Neutrophil (primary cell): Measurements from ENCODE around the gene SLC39A6.

Source experiments
- H3K27ac ChIP-seq: fragments of 200-600 bp; sonication (generic); 2 replicates; pipeline ENCODE4 v1.5.1; 2016; ENCODE audit warnings: mild to moderate bottlenecking, moderate library complexity
- H3K27me3 ChIP-seq: fragments of 200-600 bp; sonication (generic); 2 replicates; pipeline ENCODE4 v1.6.0; 2016; ENCODE audit warnings: mild to moderate bottlenecking
- H3K36me3 ChIP-seq: fragments of 200-600 bp; sonication (generic); 2 replicates; pipeline ENCODE4 v1.5.1; 2017
- H3K4me1 ChIP-seq, 2 experiments: fragments of 200-600 bp in 1 of 2; sonication (generic) in 1 of 2; 1 replicate in 1 of 2; 2 replicates in 1 of 2; pipeline versions ENCODE4 v1.5.1 to v1.6.1; 2013 to 2016; ENCODE audit warnings: low read depth in 1 of 2, low read length in 1 of 2, mild to moderate bottlenecking in 1 of 2, moderate library complexity in 1 of 2; ENCODE audit not compliant: control insufficient read depth in 1 of 2, insufficient read depth in 1 of 2
- H3K4me3 ChIP-seq, 2 experiments: fragments of 200-600 bp in 1 of 2; sonication (generic) in 1 of 2; 1 replicate in 1 of 2; 2 replicates in 1 of 2; pipeline ENCODE4 v1.5.1; 2013 to 2016; ENCODE audit warnings: low read depth in 1 of 2, low read length in 1 of 2, mild to moderate bottlenecking in 1 of 2, moderate library complexity in 1 of 2
- H3K9me3 ChIP-seq: fragments of 200-600 bp; sonication (generic); 2 replicates; pipeline ENCODE4 v1.5.1; 2016
- TF ChIP-seq, protein P1 (sequence below): fragments of 200-600 bp; sonication (generic); IDR thresholded peaks from 2 replicates; pipeline ENCODE4 v1.5.1; 2016; ENCODE audit warnings: antibody characterized with exemption

The SLC39A6 gene

DNA sequence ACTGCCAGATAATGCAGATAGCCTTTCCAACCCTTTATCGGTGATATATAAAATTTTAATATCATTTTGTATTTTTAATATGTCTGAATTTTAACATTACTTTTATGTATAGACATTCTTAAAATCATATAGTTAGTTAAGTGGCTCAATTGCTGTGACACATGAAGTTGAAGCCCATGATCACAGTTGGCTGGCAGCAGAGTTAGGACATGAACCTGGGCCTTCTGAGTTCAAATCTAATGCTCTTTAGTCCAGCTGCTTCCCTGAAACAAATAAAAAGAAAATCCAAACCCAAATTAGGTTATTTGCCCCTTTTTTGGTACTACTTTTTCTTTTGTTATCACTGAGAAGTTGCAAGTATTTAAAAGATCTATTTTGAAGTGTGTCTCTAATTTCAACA, 6.1 kb upstream of the SLC39A6 start:
- TF ChIP-seq, protein P1, sequence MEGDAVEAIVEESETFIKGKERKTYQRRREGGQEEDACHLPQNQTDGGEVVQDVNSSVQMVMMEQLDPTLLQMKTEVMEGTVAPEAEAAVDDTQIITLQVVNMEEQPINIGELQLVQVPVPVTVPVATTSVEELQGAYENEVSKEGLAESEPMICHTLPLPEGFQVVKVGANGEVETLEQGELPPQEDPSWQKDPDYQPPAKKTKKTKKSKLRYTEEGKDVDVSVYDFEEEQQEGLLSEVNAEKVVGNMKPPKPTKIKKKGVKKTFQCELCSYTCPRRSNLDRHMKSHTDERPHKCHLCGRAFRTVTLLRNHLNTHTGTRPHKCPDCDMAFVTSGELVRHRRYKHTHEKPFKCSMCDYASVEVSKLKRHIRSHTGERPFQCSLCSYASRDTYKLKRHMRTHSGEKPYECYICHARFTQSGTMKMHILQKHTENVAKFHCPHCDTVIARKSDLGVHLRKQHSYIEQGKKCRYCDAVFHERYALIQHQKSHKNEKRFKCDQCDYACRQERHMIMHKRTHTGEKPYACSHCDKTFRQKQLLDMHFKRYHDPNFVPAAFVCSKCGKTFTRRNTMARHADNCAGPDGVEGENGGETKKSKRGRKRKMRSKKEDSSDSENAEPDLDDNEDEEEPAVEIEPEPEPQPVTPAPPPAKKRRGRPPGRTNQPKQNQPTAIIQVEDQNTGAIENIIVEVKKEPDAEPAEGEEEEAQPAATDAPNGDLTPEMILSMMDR = no peak
- Histone ChIP-seq H3K36me3 (peaks cover 17% of the 10 kb centered on the region), H3K4me1 (peaks cover 6 to 7% of the 10 kb centered on the region in 2 experiments), H3K9me3 (no peaks in the 10 kb centered on the region), H3K4me3 (no peak overlapping the region), H3K27me3 (no peaks in the 10 kb centered on the region), H3K27ac (no peak overlapping the region)

- Histone ChIP-seq H3K27me3 (no peaks in the 10 kb centered on the region), H3K9me3 (no peaks in the 10 kb centered on the region), H3K4me3 (no peak overlapping the region), H3K4me1 (peaks cover 20 to 24% of the 10 kb centered on the region in 2 experiments), H3K27ac (no peak overlapping the region), H3K36me3 (peaks cover 5% of the 10 kb centered on the region)
- TF ChIP-seq, protein P1 = no peak
These were observed 3.6 kb upstream of the SLC39A6 start for GRCh38 chr18:36132756-36133155.

GRCh38 chr18:36131692-36132483, 2.7 kb upstream of the SLC39A6 start:
- TF ChIP-seq, protein P1 = no peak
- Histone ChIP-seq H3K9me3 (no peaks in the 10 kb centered on the region), H3K4me1 (peaks cover 20 to 24% of the 10 kb centered on the region in 2 experiments), H3K4me3 (no peak overlapping the region), H3K36me3 (no peaks in the 10 kb centered on the region), H3K27ac (no peak overlapping the region), H3K27me3 (no peaks in the 10 kb centered on the region)

DNA sequence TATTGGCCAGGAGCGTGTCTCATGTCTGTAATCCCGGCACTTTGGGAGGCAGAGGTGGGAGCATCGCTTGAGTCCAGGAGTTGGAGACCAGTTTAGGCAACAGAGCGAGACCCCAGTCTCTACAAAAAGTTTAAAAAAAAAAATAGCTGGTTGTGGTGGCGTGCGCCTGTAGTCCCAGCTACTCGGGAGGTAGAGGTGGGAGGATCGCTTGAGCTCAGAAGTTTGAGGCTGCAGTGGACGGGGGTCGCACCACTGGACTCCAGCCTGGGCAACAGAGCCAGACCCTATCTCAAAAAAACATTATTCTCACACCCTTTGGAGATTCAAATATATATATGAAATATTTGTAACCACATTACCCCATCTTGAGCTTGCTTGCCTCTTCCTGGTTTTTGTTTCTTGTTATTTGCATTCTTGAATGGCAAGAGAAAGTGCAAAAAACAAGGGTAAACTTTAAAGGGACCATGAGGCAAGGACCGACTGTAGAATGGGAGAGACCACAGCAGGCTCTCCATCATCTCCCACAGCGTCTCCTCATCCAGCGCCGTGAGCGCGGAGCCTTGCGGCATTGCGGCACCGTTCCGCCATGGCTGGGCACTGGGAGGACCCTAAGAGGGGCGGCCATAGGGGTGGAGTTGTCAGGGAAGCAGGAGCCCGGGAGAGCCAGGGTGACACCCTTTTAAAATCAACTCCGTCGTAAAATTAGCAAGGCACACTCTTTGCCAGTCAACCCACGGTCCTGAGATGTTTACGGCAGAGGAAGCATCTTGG, 1.9 kb upstream of the SLC39A6 start:
- Histone ChIP-seq H3K27ac (no peak overlapping the region), H3K4me1 (peaks cover 20 to 24% of the 10 kb centered on the region in 2 experiments), H3K9me3 (no peaks in the 10 kb centered on the region), H3K27me3 (no peaks in the 10 kb centered on the region), H3K4me3 (no peak overlapping the region), H3K36me3 (no peaks in the 10 kb centered on the region)
- TF ChIP-seq, protein P1 = no peak

GRCh38 chr18:36130039-36130831, 1.1 kb upstream of the SLC39A6 start:
- Histone ChIP-seq H3K36me3 (no peaks in the 10 kb centered on the region), H3K9me3 (no peaks in the 10 kb centered on the region), H3K4me3 (peak overlapping the region; percentile 70 to 88), H3K27me3 (no peaks in the 10 kb centered on the region), H3K27ac (peak overlapping the region; percentile 98), H3K4me1 (peaks cover 20 to 24% of the 10 kb centered on the region in 2 experiments)
- TF ChIP-seq, protein P1 = no peak
